Measurements from ENCODE around the gene CAV1.
"Not testable (repeated sequence)": the region's sequence is repeated elsewhere in the genome, so short reads cannot be mapped to it uniquely, and the experiment has no call there.

CAV1 gene, protein sequence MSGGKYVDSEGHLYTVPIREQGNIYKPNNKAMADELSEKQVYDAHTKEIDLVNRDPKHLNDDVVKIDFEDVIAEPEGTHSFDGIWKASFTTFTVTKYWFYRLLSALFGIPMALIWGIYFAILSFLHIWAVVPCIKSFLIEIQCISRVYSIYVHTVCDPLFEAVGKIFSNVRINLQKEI

DNA sequence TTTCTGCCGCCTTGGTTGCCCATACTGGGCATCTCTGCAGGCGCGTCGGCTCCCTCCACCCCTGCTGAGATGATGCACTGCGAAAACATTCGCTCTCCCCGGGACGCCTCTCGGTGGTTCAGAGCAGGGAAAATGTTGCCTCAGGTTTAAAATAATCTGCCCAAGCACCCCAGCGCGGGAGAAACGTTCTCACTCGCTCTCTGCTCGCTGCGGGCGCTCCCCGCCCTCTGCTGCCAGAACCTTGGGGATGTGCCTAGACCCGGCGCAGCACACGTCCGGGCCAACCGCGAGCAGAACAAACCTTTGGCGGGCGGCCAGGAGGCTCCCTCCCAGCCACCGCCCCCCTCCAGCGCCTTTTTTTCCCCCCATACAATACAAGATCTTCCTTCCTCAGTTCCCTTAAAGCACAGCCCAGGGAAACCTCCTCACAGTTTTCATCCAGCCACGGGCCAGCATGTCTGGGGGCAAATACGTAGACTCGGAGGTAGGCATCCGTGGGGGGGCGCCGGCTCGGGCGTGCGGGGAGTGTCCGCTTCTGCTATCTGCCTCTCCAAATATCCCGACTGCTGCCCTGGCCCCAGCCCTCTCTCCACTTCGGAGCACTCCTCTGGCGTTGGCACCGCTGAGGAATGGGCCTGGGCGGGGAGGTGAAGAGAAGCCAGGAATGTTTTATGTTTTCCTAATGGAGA lies at the start of gene CAV1:
Gene CAV1, plus strand, starts transcription at position 428 of the 689 bp plus-strand sequence. Its CDS starts 27 bp downstream, at position 455.
- no peak for DNase-seq (ENCODE audit: low read depth, low spot score)

DNA sequence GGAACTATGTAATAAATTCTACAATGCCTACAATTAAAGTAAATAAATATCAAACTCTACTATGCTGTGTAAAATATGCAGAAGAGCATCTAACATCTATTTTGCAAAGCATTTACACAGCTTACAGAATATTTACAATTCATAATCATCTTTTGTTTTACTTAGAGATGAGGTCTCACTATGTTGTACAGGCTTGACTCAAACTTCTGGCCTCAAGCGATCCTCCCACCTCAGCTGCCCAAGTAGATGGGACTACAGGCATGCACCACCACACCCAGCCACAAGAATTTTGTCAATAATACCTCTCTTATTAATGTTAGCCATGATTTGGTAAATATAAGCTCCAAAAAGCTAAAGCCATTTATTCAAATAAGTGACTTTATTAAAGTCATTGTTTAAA lies 47.2 kb upstream of the CAV1 start:
- DNase-seq (ENCODE audit: low read depth, low spot score), result no peak

DNA sequence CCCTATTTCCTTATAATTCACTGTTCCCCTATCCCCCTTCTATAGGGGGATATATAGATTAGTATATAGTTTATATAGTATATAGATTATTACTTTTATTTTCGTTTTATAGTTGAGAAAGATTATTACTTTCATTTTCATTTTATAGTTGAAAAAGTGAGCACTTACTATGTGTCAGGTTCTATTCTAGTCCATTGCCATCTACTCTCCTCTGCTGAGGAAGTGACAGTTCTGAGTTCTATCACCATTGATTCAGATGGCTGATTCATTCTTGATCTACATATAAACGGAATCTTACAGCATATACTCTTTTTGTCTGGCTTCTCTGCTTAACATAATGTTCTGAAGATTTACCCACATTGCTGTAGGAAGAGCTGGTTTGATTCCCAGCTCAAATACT lies 46.0 kb upstream of the CAV1 start:
- DNase-seq (ENCODE audit: low read depth, low spot score), result no peak

- no peak for DNase-seq (ENCODE audit: low read depth, low spot score)
Observed at GRCh38 chr7:116483271-116483942, 41.4 kb upstream of the CAV1 start.

DNA sequence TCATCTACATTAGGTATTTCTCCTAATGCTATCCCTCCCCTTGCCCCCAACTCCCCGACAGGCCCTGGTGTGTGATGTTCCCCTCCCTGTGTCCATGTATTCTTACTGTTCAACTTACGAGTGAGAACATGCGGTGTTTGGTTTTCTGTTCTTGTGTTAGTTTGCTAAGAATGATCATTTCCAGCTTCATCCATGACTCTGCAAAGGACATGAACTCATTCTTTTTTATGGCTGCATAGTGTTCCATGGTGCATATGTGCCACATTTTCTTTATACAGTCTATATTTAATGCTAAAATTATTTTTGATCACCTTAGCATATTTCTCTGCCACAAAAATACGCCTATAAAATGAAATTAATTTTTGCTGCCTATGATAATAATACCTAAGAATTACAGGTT lies 40.4 kb upstream of the CAV1 start:
- not testable (repeated sequence) for DNase-seq (ENCODE audit: low read depth, low spot score)

- DNase-seq (ENCODE audit: low read depth, low spot score), result no peak
Observed at GRCh38 chr7:116487907-116488521, 36.8 kb upstream of the CAV1 start.

DNA sequence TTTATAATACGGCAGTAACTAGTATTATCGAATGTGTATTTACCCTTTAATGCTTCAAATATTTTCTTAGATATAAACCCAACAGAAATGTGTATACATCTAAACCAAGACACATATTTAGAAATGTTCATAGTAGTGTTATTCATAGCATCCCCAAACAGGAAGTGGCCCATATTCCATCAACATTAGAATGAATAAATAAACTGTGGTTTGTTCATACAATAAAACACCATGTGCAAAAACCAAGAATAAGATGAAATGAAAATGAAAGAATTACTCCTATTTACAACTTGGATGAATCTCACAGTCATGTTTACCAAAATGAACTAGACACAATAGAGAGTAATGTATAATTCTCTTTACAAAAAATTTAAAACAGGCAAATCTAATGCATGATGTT lies 34.5 kb upstream of the CAV1 start:
- no peak for DNase-seq (ENCODE audit: low read depth, low spot score)

DNA sequence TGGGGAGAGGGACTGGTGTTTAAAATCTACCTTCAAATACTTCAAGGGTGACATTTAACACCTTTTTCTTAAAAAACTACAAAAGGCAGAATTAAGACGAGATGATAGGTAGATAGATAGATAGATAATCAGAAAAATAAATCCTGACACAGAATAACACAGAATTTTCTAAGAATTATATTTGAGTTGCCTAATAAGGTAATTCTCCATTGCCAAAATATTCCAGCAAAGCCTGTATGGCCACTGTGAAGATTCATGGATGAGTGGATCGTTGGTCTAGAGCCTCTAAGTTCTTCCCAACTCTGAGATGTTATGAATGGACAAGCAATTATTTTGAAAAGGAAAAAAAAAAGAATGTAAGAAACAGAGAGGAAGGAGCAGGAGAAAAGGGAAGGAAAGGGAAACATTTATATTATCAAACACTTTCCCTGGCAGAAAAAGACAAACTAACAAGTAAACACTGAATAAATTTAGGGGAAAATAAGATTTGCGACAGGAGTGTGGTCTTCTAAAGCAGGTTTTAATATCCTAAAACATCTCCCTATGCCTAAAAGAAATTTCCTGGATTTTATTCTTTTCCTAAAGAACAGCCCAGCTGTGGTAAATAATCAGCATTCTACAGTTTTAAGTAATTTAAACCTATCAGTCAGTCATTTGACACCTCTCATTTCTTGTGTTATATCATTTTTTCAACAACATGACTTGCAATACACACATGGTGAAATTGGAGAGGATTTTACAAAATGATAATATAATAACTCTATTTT lies 32.8 kb upstream of the CAV1 start:
- DNase-seq (ENCODE audit: low read depth, low spot score), result no peak

DNA sequence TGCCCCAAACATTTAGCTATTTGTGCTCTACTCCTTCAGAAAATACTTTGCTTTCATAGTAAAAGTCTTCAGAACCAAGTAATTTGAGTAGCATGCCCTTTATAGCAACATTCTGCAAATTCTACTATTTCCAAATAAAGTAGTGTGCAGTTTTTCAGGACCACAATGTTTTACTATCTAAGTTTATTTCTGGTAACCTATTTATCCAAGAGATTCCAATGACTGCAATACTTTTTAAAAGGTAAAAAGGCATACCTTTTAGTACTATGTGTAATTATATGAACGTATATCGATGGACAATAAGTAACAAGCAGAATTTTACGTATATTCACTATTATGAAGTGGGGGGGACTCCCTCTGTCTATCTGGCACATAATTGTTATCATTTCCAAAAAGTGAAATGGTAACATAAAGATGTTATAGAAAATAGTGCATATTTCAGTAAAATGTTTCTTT lies 32.2 kb upstream of the CAV1 start:
- DNase-seq (ENCODE audit: low read depth, low spot score), result no peak

DNA sequence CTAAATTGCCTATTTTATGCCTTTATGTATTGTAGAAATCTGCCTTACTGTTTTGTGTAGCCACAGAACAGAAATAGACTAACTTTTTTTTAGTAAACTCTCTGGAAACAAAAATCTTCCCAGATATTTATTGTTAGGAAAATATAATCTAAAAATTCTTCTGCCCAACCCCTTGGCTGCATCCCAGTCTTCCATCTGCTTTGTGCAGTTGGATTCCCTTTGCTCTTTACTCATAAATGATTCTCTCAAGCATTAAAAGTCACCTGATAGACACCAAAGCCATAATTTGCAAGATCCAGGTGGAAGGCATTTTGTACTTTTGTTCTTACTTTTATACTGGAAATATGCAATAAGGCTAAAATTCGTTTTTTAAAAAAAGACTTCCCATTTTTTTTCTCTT lies 31.4 kb upstream of the CAV1 start:
- no peak for DNase-seq (ENCODE audit: low read depth, low spot score)

GRCh38 chr7:116494472-116494871 lies 30.4 kb upstream of the CAV1 start:
- no peak for DNase-seq (ENCODE audit: low read depth, low spot score)

DNA sequence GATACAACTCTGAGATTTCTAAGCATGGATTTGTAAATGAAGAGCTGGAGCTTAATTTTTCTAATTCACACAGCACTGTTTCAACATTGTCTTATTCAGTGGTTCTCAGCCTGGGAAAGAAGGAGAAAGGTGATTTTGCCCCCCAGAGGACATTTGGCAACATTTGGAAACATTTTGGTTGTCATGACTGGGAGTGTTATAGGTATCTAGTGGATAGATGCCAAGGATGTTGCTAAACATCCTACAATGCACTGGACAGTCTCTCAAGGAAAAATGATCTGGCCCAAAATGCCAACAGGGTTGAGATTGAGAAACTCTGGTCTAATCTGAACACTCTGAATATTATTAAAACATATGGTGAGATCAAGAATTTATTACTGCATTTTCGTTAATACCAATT lies 29.1 kb upstream of the CAV1 start:
- no peak for DNase-seq (ENCODE audit: low read depth, low spot score)

DNA sequence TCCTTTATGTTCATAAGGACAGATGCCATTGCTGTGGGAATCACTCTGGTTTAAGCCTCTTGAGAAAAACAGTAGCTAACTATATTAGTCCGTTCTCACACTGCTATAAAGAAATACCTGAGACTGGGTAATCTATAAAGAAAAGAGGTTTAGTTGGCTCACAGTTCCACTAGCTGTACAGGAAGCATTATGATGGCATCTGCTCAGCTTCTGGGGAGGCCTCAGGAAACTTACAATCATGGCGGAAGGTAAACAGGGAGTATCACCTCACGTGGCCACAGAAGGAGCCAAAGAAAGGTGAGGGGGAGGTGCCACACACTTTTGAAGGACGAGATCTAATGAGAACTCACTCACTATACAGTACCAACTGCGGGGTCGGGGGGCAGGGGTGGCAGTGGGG lies 28.2 kb upstream of the CAV1 start:
- no peak for DNase-seq (ENCODE audit: low read depth, low spot score)

DNA sequence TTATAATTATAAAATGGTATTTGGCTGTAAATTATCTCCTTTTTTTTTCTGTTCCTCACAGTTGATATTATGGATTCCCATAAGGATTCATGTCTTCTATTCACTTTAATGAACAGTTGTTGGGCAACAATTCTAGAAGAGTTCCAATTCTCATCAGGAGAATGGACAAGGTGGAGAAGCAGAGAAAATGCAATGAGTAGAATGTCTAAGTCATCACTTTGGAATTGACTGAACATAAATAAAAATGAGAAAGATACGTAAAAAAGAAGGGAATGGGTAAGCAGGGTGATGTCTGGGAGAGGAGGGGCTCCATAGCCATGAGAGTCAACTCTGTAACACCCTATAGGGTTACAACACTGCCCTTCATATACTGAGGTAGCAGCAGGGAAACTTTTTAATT lies 27.1 kb upstream of the CAV1 start:
- DNase-seq (ENCODE audit: low read depth, low spot score), result no peak

DNA sequence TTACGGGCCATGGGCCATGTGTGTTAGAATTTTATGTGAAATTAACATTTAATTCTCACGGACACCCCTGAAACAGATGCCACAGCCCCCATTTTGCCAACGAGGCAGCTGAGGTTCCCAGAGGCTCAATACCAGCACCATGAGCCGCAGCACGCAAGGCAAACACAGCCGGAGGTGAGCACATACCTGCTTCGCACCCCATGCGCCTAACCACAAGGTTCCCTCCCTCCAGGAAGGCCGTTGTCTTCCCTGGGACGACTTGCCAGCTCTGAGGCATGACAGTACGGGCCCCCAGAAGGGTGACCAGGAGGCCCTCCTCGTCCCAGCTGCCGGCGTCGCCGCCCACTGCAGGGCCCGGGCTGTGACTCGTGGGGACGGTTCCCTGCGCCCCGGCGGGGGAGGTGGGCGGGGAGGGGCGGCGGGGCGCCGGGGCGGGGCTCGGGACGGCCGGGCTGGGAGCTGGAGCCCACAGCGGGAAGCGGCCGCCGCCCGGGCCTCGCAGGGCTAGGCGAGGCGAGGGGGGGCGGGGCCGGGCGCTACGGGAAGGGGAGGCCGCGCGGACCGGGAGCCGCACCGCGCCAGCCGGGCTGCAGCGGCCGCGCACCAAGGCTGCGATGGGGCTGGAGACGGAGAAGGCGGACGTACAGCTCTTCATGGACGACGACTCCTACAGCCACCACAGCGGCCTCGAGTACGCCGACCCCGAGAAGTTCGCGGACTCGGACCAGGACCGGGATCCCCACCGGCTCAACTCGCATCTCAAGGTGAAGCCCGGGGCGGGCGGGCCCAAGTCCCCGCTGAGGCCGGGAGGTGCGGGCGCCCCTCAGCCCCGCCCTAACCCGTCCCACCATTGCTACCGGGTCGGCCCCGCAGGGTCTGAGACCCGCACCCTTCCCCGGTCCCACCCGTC lies 25.4 kb upstream of the CAV1 start, which contains the start of gene CAV2:
Gene CAV2, plus strand, starts transcription at position 571 of the 910 bp plus-strand sequence. Its CDS starts 44 bp downstream, at position 615.
- no peak for DNase-seq (ENCODE audit: low read depth, low spot score)

- DNase-seq (ENCODE audit: low read depth, low spot score), result no peak
Observed at GRCh38 chr7:116500078-116500853, 24.6 kb upstream of the CAV1 start.

- DNase-seq (ENCODE audit: low read depth, low spot score), result no peak
Observed at GRCh38 chr7:116501425-116502167, 23.2 kb upstream of the CAV1 start.

GRCh38 chr7:116502201-116503096 lies 22.4 kb upstream of the CAV1 start:
- DNase-seq (ENCODE audit: low read depth, low spot score), result no peak

Measured in activated naive CD8-positive, alpha-beta T cell treated with anti-CD3 and anti-CD28 coated beads, Interleukin-2, amount 50 U/mL, for 16 hours (primary cell).